Naive B cell (primary cell): ENCODE data around the gene GTSF1L. TPM values are rescaled to one million over a fixed set of nuclear protein-coding genes. Genes with fewer than 3 reads are reported as not detected.
A peak's percentile ranks its signal among the peaks of the same experiment; 100 is the strongest.
"Not testable (repeated sequence)": the region's sequence is repeated elsewhere in the genome, so short reads cannot be mapped to it uniquely, and the experiment has no call there.

Experiments
- ATAC-seq, 2 donors: fragments of 150-1000 bp; cut with Tn5 transposase; 2 replicates each; pipeline ENCODE4 v1.10.0; 2021; ENCODE audit warnings: low read depth in 2 of 2, mild to moderate bottlenecking in 2 of 2, moderate library complexity in 2 of 2
- DNase-seq: peaks from one replicate; pipeline ENCODE4 v3.0.0; 2022
- H3K27ac Mint-ChIP-seq, 6 donors: one replicate each; pipeline ENCODE4 v1.8.0; 2020 to 2022; ENCODE audit warnings: mild to moderate bottlenecking in 6 of 6, mixed read lengths in 6 of 6, moderate library complexity in 5 of 6, inconsistent platforms in 2 of 6
- H3K27me3 Mint-ChIP-seq, 3 donors: one replicate each; pipeline ENCODE4 v1.8.0; 2021 to 2022; ENCODE audit warnings: mixed read lengths in 3 of 3, mild to moderate bottlenecking in 1 of 3
- H3K36me3 Mint-ChIP-seq, 2 donors: one replicate each; pipeline ENCODE4 v1.8.0; 2020 to 2022; ENCODE audit warnings: mixed read lengths in 2 of 2, inconsistent platforms in 1 of 2, mild to moderate bottlenecking in 1 of 2
- H3K4me1 Mint-ChIP-seq, 3 donors: one replicate each; pipeline ENCODE4 v1.8.0; 2020 to 2022; ENCODE audit warnings: mixed read lengths in 3 of 3, inconsistent platforms in 1 of 3, mild to moderate bottlenecking in 1 of 3, moderate library complexity in 1 of 3
- H3K4me3 Mint-ChIP-seq, 8 donors: one replicate each; pipeline ENCODE4 v1.8.0; 2020 to 2022; ENCODE audit warnings: mild to moderate bottlenecking in 8 of 8, mixed read lengths in 8 of 8, moderate library complexity in 8 of 8, inconsistent platforms in 2 of 8
- H3K9me3 Mint-ChIP-seq, 7 donors: one replicate each; pipeline ENCODE4 v1.8.0; 2020 to 2022; ENCODE audit warnings: mixed read lengths in 7 of 7, mild to moderate bottlenecking in 5 of 7, inconsistent platforms in 2 of 7, moderate library complexity in 1 of 7
- polyA plus RNA-seq, 6 donors: library from polyadenylated mRNA; unstranded; fragments of 300-500 nt; fragmentation: Illumina TruSeq; gene quantifications; one replicate each; pipeline ENCODE4 v1.2.3, GENCODE V29; 2021; ENCODE audit warnings: low read depth in 6 of 6

The GTSF1L gene
- under 1 TPM in 2 of 6 donors, not detected in 4; 0.81 to 0.96 TPM for polyA plus RNA-seq

- DNase-seq (no peak), ATAC-seq (no peak)
- Mint-ChIP-seq H3K27me3 (no peaks in the 10 kb centered on the region), H3K36me3 (no peaks in the 10 kb centered on the region), H3K27ac (peak within 1 kb of the TSS in 2 of 6 donors; percentile 16 to 33), H3K4me3 (peak within 1 kb of the TSS in 1 of 8 donors; percentile 30), H3K9me3 (peaks cover 0 to 10% (median 0%) of the 10 kb centered on the region in 7 donors), H3K4me1 (peaks cover 15 to 45% (median 22%) of the 10 kb centered on the region in 3 donors)
These were observed at the start of gene GTSF1L for GRCh38 chr20:43726811-43727338. TSS of gene GTSF1L (minus strand) at chr20:43727002. CDS start at chr20:43726694, 308 bp downstream.

GRCh38 chr20:43774754-43775153, 48.0 kb upstream of the GTSF1L start:
- no peak for ATAC-seq
- Mint-ChIP-seq H3K9me3 (peaks cover 8 to 31% (median 15%) of the 10 kb centered on the region in 7 donors), H3K36me3 (peaks cover 4 to 16% of the 10 kb centered on the region in 2 donors), H3K4me3 (peak overlapping the region in 1 of 8 donors; percentile 61), H3K27me3 (peaks cover 35 to 43% (median 37%) of the 10 kb centered on the region in 3 donors), H3K27ac (no peak overlapping the region), H3K4me1 (peaks cover 0 to 2% (median 0%) of the 10 kb centered on the region in 3 donors)
- no peak for DNase-seq

GRCh38 chr20:43771503-43772190, 44.8 kb upstream of the GTSF1L start:
- H3K27me3 Mint-ChIP-seq = peaks cover 47 to 61% (median 49%) of the 10 kb centered on the region in 3 donors

GRCh38 chr20:43770342-43770741, 43.5 kb upstream of the GTSF1L start:
- H3K4me3 Mint-ChIP-seq = no peak overlapping the region
- peaks cover 0 to 16% of the 10 kb centered on the region in 2 donors for H3K36me3 Mint-ChIP-seq
- H3K27ac Mint-ChIP-seq = peak overlapping the region in 1 of 6 donors; percentile 1
- no peak for ATAC-seq
- peaks cover 0 to 6% (median 0%) of the 10 kb centered on the region in 7 donors for H3K9me3 Mint-ChIP-seq
- H3K27me3 Mint-ChIP-seq = peaks cover 53 to 66% (median 55%) of the 10 kb centered on the region in 3 donors
- H3K4me1 Mint-ChIP-seq = peaks cover 0 to 4% (median 2%) of the 10 kb centered on the region in 3 donors
- no peak for DNase-seq

More at GRCh38 chr20:43771503-43772190, 44.8 kb upstream of the GTSF1L start:
- H3K4me3 Mint-ChIP-seq = peak overlapping the region in 1 of 8 donors; percentile 69
- peaks cover 0 to 6% (median 0%) of the 10 kb centered on the region in 7 donors for H3K9me3 Mint-ChIP-seq
- H3K36me3 Mint-ChIP-seq = peaks cover 0 to 16% of the 10 kb centered on the region in 2 donors
- peak overlapping the region in 2 of 6 donors; percentile 5 to 49 for H3K27ac Mint-ChIP-seq
- ATAC-seq (no peak), DNase-seq (no peak)
- H3K4me1 Mint-ChIP-seq = peaks cover 0 to 4% (median 2%) of the 10 kb centered on the region in 3 donors

GRCh38 chr20:43767686-43768474, 41.1 kb upstream of the GTSF1L start:
- Mint-ChIP-seq H3K27me3 (peaks cover 41 to 53% (median 43%) of the 10 kb centered on the region in 3 donors), H3K9me3 (peaks cover 0 to 2% (median 0%) of the 10 kb centered on the region in 7 donors), H3K27ac (no peak overlapping the region), H3K36me3 (peaks cover 0 to 8% of the 10 kb centered on the region in 2 donors), H3K4me1 (peaks cover 0 to 4% (median 2%) of the 10 kb centered on the region in 3 donors), H3K4me3 (no peak overlapping the region)
- DNase-seq (no peak), ATAC-seq (no peak)

GRCh38 chr20:43766917-43767316, 40.1 kb upstream of the GTSF1L start:
- Mint-ChIP-seq H3K27ac (no peak overlapping the region), H3K36me3 (peaks cover 0 to 3% of the 10 kb centered on the region in 2 donors), H3K27me3 (peaks cover 32 to 43% (median 34%) of the 10 kb centered on the region in 3 donors), H3K4me1 (peaks cover 0 to 4% (median 2%) of the 10 kb centered on the region in 3 donors), H3K4me3 (no peak overlapping the region), H3K9me3 (no peaks in the 10 kb centered on the region)
- DNase-seq (no peak), ATAC-seq (no peak)

GRCh38 chr20:43766385-43766784, 39.6 kb upstream of the GTSF1L start:
- Mint-ChIP-seq H3K4me3 (no peak overlapping the region), H3K9me3 (no peaks in the 10 kb centered on the region), H3K27ac (no peak overlapping the region), H3K4me1 (peaks cover 0 to 4% (median 2%) of the 10 kb centered on the region in 3 donors), H3K36me3 (no peaks in the 10 kb centered on the region), H3K27me3 (peaks cover 28 to 38% (median 29%) of the 10 kb centered on the region in 3 donors)
- ATAC-seq (no peak), DNase-seq (no peak)

- Mint-ChIP-seq H3K36me3 (no peaks in the 10 kb centered on the region), H3K27me3 (peaks cover 25 to 33% (median 26%) of the 10 kb centered on the region in 3 donors), H3K4me1 (peaks cover 0 to 4% (median 2%) of the 10 kb centered on the region in 3 donors), H3K4me3 (peak overlapping the region in 1 of 8 donors; percentile 38), H3K27ac (no peak overlapping the region), H3K9me3 (no peaks in the 10 kb centered on the region)
- ATAC-seq (no peak), DNase-seq (no peak)
These were observed 39.1 kb upstream of the GTSF1L start for GRCh38 chr20:43765916-43766315.

GRCh38 chr20:43762911-43763310, 36.1 kb upstream of the GTSF1L start:
- H3K27ac Mint-ChIP-seq = no peak overlapping the region
- H3K27me3 Mint-ChIP-seq = peaks cover 16 to 20% (median 18%) of the 10 kb centered on the region in 3 donors
- DNase-seq (no peak), ATAC-seq (no peak)
- no peaks in the 10 kb centered on the region for H3K36me3 Mint-ChIP-seq
- H3K4me1 Mint-ChIP-seq = peaks cover 0 to 4% (median 0%) of the 10 kb centered on the region in 3 donors
- no peaks in the 10 kb centered on the region for H3K9me3 Mint-ChIP-seq
- H3K4me3 Mint-ChIP-seq = no peak overlapping the region

- Mint-ChIP-seq H3K4me3 (no peak overlapping the region), H3K36me3 (no peaks in the 10 kb centered on the region), H3K4me1 (no peaks in the 10 kb centered on the region), H3K9me3 (no peaks in the 10 kb centered on the region), H3K27ac (peak overlapping the region in 1 of 6 donors; percentile 79), H3K27me3 (peaks cover 6 to 10% (median 9%) of the 10 kb centered on the region in 3 donors)
- ATAC-seq (no peak), DNase-seq (no peak)
These were observed 34.9 kb upstream of the GTSF1L start for GRCh38 chr20:43761386-43762340.

- DNase-seq, H3K4me1 Mint-ChIP-seq, H3K36me3 Mint-ChIP-seq, ATAC-seq, H3K27ac Mint-ChIP-seq, H3K4me3 Mint-ChIP-seq, H3K9me3 Mint-ChIP-seq: not testable (repeated sequence)
- H3K27me3 Mint-ChIP-seq = peaks cover 0 to 11% (median 0%) of the 10 kb centered on the region in 3 donors
These were observed 31.1 kb upstream of the GTSF1L start for GRCh38 chr20:43757888-43758287.

GRCh38 chr20:43755851-43756250, 29.0 kb upstream of the GTSF1L start:
- DNase-seq (no peak), ATAC-seq (no peak)
- H3K36me3 Mint-ChIP-seq = no peaks in the 10 kb centered on the region
- no peak overlapping the region for H3K4me3 Mint-ChIP-seq
- H3K4me1 Mint-ChIP-seq = peaks cover 22 to 23% (median 22%) of the 10 kb centered on the region in 3 donors
- H3K27me3 Mint-ChIP-seq = peaks cover 0 to 11% (median 5%) of the 10 kb centered on the region in 3 donors
- H3K27ac Mint-ChIP-seq = no peak overlapping the region
- H3K9me3 Mint-ChIP-seq = peaks cover 0 to 1% (median 0%) of the 10 kb centered on the region in 7 donors
